KOPT-K1 (cell line): Measurements from ENCODE around the gene BABAM2.

Source experiments
- H3K27ac ChIP-seq: fragments of 200-600 bp; sonication (generic); 2 replicates; pipeline ENCODE4 v1.5.1; 2016; ENCODE audit warnings: antibody characterized with exemption, mild to moderate bottlenecking, low read depth, low read length; ENCODE audit not compliant: poor library complexity, severe bottlenecking
- H3K36me3 ChIP-seq: fragments of 200-600 bp; sonication (generic); 2 replicates; pipeline ENCODE4 v1.5.1; 2017; ENCODE audit warnings: antibody characterized with exemption, mild to moderate bottlenecking, low read length, moderate library complexity; ENCODE audit not compliant: insufficient read depth
- H3K9me3 ChIP-seq: fragments of 200-600 bp; sonication (generic); 2 replicates; pipeline ENCODE4 v1.5.1; 2017; ENCODE audit warnings: antibody characterized with exemption, low read length, mild to moderate bottlenecking; ENCODE audit not compliant: insufficient read depth, poor library complexity, severe bottlenecking

BABAM2 gene

DNA sequence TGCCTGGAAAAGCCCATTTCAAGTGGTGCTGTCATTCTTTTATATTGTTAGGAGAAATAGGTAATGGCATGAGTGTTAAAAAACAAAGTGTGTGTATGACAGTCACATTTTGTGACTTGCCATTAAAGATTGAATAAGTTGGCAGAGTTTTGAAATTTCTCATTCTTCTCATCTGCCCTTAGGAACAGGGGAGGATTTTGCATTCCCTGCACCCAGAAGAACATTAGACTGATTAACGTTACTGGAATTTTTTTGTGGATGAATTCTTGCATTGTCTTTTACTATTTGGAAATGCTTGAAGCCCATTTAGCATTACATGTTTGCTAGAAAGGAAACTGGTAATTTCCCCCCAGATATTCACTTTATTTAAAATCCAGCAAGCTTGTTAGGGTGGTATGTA lies 162.2 kb downstream of the BABAM2 start:
- H3K36me3 ChIP-seq: no peaks in the 10 kb centered on the region
- no peaks in the 10 kb centered on the region for H3K9me3 ChIP-seq
- no peak overlapping the region for H3K27ac ChIP-seq

DNA sequence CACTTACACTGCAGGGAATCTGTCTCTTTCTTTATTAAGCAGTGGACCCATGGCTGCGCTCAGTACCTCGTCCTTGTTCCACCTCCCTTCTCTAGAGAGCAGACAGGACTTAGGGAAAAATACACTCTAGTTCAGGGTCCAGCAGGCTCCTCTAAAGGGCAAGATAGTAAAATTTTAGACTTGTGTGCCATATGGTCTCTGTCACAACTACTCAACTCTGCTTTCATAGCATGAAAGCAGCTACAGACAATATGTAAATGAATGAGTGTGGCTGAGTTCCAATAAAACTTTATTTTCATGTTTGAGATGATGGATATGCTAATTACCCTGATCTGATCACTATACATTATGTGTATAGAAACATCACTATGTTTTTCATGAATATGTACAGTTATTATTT lies 163.1 kb downstream of the BABAM2 start:
- H3K36me3 ChIP-seq: no peaks in the 10 kb centered on the region
- H3K27ac ChIP-seq: no peak overlapping the region
- H3K9me3 ChIP-seq: no peaks in the 10 kb centered on the region

DNA sequence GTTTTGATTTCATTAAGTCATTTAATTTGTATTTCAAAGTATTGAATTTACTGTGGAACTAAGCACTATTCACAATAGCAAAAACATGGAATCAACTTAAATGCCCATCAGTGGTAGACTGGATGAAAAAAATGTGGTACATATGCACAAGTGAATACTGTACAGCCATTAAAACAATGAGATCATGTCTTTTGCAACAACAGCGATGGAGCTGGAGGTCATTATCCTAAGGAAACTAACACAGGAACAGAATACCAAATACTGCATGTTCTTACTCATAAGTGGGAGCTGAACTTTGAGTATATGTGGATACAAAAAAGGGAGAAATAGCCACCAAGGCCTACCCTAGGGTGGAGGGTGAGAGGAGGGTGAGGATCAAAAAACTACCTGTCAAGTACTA lies 164.4 kb downstream of the BABAM2 start:
- Histone ChIP-seq H3K27ac (no peak overlapping the region), H3K9me3 (no peaks in the 10 kb centered on the region), H3K36me3 (no peaks in the 10 kb centered on the region)

DNA sequence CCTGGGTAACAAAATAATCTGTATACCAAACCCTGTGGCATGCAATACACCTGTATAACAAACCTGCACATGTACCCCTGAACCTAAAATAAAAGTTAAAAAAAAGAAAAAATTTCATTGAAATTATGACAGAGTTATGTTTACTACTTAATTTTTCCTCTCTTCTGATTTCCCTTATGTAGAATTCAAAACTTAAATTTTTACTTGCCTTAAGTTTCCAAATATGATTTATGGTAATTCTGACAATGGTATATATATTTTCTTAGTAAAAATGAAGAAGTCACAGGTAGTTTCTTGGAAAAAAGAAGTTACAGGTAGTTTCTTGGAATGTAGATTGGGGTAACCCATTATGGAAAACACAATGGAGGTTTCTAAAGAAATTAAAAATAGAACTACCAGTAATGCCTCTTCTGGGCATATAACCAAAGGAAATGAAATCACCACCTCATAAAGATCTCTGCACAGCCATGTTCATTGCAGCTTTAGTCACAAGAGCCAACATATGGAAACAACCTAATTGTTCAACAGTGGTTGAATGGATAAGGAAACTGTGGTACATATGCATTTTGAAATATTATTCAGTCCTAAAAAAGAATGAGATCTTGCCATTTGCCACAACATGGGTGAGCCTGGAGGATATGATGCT lies 164.9 kb downstream of the BABAM2 start:
- no peaks in the 10 kb centered on the region for H3K36me3 ChIP-seq
- H3K9me3 ChIP-seq: no peaks in the 10 kb centered on the region
- no peak overlapping the region for H3K27ac ChIP-seq

DNA sequence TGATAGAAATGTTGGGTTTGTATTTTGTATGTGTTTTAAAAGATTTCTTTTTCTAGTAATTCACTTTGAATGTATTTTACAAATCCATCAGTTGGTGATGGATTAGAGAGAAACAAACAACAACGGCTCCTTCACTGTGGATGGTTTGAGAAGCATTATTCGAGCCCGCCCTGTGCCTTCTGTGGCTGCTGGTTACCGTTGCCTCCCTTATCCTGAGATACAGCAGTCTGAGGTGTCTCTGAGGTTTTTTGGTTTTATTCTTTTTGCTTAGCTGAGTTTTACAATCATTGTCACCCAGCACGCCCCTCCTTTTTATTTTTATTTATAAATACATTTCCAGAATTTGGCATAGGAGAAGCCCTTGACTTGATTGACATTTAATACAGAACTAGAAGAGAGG lies 168.3 kb downstream of the BABAM2 start:
- no peaks in the 10 kb centered on the region for H3K9me3 ChIP-seq
- no peak overlapping the region for H3K27ac ChIP-seq
- H3K36me3 ChIP-seq: no peaks in the 10 kb centered on the region

DNA sequence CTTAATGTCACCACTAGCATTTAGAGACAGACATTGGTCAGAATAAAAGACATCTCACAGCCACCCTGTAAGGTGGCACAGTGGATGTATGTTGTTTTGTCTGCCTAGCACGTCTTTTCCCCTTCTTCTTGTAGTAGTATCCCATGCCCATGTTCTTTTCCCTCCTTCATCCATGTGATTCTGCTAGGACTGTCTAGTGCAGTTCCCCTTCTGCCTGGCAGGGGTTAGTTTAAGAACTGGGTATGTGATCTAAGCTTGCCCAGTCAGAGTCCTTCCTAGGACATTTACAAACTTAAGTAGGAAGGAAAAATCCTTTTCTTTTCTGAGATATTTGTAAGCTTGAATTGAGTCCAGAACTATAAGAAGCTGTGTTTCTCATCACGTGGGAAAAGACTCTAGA lies 172.3 kb downstream of the BABAM2 start:
- Histone ChIP-seq H3K36me3 (no peaks in the 10 kb centered on the region), H3K27ac (no peak overlapping the region), H3K9me3 (no peaks in the 10 kb centered on the region)

DNA sequence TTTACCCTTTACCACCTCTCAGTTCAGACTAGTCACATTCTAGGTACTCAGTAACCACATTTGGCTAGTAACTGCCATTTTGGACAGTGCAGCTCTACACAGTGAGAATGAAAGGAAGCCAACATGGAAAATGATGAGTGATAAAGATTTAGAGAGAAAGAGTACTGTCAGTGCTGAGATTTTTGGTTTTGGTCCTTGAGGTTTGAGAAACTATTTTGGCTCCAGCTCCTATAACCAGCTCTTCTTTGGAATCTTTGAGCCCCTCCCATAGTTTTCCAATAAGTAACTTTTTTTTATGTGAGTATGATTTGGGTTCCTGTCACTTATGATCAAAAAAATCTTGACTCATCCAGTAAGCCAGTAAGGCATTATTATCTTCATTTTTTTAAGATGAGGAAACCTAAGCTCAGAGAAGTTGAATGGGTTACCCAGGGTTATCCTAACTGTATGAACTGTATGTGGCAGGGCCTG lies 173.0 kb downstream of the BABAM2 start:
- H3K36me3 ChIP-seq: no peaks in the 10 kb centered on the region
- H3K9me3 ChIP-seq: no peaks in the 10 kb centered on the region
- H3K27ac ChIP-seq: no peak overlapping the region

DNA sequence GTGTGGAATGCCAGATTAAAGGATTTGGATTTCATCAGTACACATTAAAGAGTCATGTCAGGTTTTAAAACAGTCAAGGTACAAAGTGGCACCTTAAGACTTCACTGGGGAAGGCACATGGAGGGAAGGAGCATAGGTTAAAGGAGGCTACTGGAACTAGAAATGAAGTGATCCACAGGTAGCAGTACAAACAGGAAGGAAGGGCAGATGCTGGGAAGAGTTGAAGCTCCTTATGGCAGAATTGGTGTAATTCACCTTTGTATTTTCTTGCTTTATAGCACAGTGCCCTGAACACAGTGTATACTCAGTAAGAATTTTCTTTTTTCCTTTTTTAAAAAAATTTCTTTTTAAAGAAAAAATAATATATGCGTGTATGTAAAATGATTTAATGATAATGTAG lies 177.1 kb downstream of the BABAM2 start:
- no peak overlapping the region for H3K27ac ChIP-seq
- H3K36me3 ChIP-seq: no peaks in the 10 kb centered on the region

DNA sequence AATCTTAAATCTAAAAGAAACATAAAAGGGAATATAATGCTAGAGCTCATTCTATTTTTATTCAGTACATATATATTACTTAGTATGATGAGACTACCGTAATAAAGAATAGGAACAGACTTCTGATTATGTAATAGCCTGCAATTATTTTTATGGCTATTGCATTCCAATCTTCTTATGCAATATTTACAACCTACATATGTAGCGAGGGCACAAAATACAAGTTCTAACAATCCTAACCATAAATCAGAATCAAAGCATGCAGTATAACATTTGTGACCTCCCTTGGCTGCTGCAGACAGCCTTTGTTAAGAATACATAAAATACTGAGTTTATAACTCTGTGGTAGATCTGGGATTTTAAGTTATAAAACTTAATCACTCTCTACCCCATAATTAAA lies 177.6 kb downstream of the BABAM2 start:
- Histone ChIP-seq H3K27ac (no peak overlapping the region), H3K36me3 (no peaks in the 10 kb centered on the region), H3K9me3 (no peaks in the 10 kb centered on the region)

More for the DNA sequence above, 177.1 kb downstream of the BABAM2 start:
- H3K9me3 ChIP-seq: no peaks in the 10 kb centered on the region

DNA sequence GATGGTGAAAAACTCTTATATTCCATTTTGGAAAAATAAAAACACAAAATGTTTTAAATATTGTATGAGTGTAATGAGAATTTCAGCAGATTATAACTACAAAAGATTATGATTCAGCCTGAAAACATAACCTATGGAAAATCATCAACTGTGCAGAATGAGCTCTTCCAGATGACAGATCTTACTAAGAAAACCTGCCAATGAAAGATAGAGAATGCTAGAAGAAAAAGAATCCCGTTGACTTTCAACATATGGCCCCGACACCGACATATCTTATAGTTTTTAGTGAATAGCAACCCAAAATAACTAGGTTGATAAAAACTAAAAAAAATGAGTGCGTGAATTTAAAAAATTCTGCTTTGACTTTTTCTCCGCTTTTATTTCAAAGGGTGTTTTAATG lies 178.0 kb downstream of the BABAM2 start:
- Histone ChIP-seq H3K9me3 (no peaks in the 10 kb centered on the region), H3K36me3 (no peaks in the 10 kb centered on the region), H3K27ac (no peak overlapping the region)

DNA sequence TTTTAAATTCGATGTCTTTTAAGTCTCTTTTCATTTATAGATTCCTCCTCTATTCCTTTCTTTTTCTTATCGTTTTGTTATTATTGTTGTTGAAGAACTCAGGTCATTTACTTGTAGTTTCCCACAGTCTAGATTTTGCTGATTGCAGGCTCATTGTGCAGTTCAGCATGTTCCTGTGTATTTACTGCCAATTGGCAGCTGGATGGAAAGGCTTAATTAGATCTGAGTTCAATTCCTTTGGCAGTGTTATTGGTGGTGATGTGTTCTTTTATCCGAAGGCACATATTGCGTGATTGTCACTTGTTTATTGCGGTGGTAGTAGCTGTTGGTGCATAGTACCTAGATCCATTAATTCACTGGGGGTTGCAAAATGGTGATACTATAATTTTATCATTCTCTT lies 180.7 kb downstream of the BABAM2 start:
- no peaks in the 10 kb centered on the region for H3K36me3 ChIP-seq
- H3K9me3 ChIP-seq: no peaks in the 10 kb centered on the region
- H3K27ac ChIP-seq: no peak overlapping the region

DNA sequence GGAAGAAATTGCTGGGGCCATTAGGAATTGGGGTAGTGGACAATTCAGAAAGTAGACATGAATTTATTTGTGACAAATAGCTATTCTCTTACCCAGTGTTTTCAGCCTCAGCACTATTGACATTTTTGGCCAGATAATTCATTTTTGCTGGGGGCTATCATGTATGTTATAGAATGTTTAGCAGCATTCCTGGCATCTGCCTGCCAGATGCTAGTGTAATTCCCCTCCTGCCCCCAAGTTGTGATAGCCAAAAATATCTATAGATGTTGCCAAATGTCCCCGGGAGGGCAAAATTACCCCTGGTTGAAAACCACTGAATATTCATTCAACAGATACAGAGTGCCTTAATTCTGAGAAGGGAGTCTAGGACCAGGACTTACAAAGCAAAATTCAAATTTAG lies 183.6 kb downstream of the BABAM2 start:
- Histone ChIP-seq H3K27ac (no peak overlapping the region), H3K9me3 (no peaks in the 10 kb centered on the region), H3K36me3 (no peaks in the 10 kb centered on the region)

DNA sequence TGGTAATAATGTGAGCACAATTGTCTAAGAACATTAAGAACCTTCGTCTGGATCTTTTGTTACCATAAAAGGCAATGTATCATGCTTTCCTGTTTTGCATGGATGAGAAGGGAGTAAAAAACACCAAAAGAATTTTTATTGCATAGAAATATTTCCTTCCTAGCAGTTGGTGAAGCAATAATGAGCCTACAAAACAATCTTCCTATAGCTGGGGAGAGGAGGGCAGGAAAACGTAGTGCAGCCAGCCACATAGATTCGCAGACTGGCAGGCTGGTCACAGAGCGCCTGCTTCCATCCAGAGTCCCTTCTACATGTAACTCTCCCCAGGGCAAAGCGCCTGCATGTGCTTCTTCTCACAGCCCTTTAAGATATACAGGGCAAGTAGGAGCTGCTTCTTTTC lies 190.4 kb downstream of the BABAM2 start:
- Histone ChIP-seq H3K9me3 (no peaks in the 10 kb centered on the region), H3K27ac (no peak overlapping the region), H3K36me3 (no peaks in the 10 kb centered on the region)

DNA sequence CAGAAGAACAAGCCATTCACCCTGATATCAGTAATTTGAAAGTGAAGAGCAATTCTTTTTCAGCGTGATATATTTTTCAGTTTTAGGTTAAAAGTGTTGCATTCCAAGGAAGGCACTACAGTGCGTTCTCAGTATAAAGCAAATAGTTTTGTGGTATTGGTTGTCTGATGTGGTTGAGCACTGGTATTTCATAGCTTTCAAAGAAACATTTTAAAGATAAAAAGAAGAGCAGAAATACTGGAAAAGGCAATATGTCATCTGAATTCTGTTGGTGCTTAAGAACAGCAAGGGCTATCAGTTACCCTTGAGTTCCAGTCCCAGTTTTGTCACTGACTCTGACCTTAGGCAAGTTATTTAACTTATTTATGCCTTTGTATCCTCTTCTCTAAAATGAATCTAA lies 191.6 kb downstream of the BABAM2 start:
- H3K27ac ChIP-seq: no peak overlapping the region
- H3K9me3 ChIP-seq: no peaks in the 10 kb centered on the region
- no peaks in the 10 kb centered on the region for H3K36me3 ChIP-seq

DNA sequence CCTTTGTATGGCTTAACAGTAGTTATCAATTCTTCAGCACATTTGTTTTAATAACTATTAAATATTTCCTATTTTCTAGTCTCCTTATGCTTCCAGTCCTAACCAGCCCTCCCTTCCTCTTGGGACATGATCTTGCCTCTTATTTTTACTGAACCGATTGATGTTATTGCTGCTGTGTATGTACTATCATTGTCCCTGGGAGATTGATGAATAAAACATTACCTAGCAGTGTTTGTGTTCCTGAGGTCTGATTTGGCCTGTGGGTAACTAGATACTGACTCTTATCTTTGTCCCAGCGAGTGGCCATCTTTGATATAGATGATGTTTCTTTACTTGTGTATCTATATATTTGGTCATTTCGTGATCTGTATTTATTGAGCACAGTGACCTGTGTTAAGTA lies 192.9 kb downstream of the BABAM2 start:
- H3K9me3 ChIP-seq: no peaks in the 10 kb centered on the region
- H3K27ac ChIP-seq: no peak overlapping the region
- H3K36me3 ChIP-seq: no peaks in the 10 kb centered on the region

DNA sequence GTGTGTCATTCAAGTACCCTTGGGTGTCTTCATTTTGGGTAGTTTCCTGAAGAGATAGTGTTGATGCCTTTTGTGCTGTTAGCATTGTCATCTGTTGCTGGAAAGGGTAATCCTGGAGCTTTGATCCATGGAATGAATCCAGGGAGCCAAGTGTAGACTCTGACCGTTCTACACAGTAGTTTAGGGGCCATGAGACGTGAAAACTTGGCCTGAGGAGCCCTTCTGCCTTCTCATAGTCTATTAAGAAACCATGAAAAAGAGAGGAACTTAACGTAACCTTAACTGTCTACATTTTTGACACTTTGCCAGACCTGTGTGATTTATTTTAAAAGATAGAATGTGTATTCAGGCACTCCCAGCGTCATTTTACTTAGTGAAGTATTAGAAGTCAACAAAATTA lies 194.0 kb downstream of the BABAM2 start:
- H3K9me3 ChIP-seq: no peaks in the 10 kb centered on the region
- H3K36me3 ChIP-seq: no peaks in the 10 kb centered on the region
- no peak overlapping the region for H3K27ac ChIP-seq
